Stromal cell of bone marrow (primary cell): ENCODE measurements around the gene GP5.

ENCODE experiments used
- DNase-seq: peaks from one replicate; pipeline ENCODE4 v3.0.0-alpha.2; 2012; ENCODE audit warnings: low read depth

Gene GP5

DNA sequence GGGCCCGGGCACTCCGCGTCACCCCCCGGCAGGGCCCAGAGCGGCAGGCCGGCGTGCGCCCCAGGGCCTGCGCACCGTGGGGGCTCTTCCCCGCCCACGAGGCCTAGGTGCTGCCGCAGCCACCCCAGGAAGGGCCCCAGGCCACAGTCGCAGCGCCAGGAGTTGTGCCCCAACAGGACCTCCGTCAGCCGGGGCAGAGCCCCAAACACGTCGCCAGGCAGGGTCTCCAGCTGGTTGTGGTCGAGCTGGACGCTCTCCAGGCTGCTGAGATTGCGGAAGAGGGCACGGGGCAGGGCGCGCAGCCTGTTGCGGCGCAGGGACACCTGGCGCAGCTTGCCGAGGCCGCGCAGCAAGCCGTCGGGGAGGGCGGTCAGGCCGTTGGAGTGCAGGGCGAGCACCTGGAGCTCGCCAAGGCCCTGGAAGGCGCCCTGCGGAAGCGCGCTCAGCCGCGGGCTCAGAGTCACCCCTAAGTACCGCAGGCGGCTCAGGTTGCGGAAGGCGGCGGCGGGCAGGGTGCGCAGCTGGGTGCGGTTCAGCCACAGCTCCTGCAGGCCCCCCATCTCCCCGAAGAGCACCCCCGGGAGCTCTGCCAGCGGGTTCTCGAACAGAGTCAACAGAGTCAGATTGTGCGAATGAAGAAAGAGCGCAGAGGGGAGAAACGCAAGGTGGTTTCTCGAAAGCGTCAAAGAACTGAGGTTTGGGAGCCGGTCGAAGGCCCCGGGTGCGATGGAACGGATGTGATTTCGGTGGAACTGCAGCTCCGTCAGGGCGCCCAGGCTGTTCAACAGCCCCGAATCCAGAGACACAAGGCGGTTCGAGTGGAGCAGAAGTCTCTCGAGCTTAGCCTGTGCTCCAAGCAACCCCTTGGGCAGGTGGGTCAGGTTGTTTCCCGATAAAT, 2.0 kb downstream of the GP5 start:
- no peak for DNase-seq

DNA sequence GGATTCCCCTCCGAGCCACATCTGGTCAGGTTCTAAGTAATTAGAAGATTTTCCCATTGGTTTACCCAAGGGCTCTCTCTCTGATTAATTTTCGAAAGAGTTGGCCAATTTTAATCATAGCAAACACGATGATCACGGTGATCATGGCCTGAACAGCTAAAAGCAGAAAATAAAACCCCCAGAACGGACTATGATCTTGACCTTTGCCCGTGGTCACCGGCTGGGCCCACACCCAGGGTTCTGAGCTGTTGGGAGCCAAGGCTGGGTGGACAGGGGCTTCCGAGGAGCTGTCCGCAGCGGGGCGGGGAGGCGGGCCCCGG, 2.6 kb downstream of the GP5 start:
- no peak for DNase-seq

DNA sequence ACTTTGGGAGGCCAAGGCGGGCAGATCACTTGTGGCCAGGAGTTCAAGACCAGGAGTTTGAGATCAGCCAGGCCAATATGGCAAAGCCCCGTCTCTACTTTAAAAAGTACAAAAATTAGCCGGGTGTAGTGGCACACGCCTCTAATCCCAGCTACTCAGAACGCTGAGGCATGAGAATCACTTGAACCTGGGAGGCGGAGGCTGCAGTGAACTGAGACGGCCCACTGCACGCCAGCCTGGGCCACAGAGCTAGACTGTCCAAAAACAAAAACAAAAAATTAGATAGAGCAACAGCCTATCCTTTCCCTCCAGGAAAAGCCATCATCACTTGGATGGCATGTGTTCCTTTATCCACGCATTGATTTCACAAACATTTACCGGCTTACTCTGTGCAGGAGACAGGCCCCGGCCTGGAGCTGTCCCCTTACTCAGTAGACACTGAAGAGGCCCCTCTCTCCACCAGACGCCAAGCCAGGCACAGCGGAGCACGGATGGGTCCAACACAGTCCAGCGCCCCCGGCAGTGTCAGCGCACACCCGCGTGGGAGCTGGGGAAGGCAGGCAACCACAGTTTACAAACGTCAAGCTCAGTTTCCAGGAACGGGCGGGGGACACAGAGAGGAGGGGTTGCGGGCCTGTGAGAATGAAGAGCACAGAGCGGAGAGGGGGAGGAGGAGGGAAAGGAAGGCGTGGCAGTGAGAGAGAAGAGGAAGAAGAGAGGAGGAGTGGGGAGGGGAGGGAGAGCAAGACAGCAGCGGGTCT, 3.1 kb downstream of the GP5 start:
- DNase-seq: no peak

DNA sequence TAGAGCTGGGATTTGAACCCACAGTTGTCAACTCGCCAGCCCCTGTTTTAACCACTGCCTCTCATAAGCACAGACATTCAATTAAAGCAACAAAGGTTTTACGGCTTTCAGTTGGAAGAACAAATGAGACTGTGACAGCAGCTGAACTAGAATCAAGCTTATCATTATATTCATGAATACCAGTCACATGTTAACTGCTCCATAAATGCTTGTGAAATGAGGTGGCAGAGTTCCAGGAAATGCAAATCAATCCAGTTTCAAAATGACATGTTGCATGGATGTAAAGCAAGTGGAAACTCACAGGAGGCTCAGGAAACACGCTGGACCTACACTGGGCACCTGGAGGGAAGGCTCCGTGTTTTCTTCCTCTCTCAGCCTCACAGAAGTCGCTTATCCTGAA, 3.9 kb downstream of the GP5 start:
- DNase-seq: no peak

DNA sequence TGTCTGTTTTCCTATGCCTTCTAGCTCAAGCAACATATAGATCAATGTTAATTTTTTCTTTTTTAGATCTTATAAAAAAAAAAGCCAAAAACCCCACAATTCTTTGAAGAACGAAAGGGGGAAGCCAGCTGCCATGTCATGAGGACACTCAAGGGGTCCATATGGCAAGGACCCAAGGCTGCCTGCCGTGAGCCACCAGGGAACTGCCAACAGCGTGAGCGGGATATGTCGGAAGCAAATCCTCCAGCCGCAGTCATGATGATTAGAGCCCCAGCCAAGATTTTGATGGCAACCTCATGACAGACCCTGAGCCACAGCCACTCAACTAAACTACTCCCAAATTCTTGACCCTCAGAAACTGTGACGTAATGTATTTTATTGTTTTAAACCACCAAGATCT, 6.5 kb downstream of the GP5 start:
- no peak for DNase-seq

DNA sequence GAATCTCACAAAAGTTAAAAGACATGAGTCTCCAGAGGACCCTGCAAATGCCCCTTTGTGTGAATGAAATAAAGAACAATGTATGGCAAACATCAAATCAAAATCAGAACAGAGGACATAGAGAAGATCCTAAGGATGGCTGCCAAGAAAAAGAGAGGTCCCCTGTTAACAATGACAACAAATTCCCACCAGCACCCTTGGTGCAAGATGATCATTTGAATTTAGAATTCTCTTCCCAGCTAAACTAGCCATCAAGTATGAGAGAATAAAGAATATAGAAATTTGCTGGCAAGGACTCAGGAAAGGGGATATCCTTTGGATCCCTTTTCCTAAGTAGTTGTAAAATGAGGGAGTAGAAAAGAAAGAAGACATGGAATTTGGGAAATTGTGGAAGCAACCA, 8.2 kb downstream of the GP5 start:
- no peak for DNase-seq

DNA sequence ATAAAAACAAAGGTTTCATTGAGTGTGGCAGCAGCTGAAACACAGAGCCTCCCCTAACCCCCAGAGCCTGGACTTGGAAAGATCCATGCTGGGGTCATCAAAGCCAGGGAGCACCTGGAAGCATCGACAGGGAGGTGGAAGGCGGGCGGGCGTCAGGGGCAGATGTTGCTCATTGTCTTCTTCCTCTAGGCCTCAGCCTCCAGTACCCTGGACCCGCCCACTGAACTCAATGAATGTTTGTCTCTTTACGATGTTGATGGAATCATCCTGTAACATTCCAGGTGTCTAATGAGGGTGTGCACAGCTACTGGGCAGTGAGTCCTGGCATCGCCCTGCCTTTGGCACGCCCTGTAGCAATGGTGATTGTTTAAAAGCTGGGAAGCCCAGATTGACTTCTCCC, 9.8 kb downstream of the GP5 start:
- DNase-seq: no peak

DNA sequence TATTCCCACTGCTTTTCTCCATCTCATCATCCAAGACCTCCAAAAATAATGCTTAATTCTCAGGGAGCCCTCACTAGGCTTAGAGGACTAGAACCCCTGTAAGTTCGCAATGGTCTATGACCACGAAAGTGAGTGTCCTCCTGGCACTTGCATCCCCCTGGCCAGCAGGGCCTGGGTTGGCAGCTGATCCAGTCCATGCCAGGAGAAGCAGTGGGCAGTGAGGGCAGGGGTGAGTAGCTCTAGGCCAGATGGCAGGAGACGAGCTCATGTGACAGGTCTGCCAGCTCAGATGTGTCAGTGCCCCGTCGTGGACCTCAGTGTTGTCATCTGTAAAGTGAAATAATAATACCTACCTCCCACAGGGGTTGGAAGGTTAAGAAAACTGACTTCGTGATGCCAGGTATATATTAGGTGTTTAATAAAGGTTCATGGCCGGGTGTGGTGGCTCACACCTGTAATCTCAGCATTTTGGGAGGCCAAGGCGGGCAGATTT, 11.1 kb downstream of the GP5 start:
- DNase-seq: no peak

DNA sequence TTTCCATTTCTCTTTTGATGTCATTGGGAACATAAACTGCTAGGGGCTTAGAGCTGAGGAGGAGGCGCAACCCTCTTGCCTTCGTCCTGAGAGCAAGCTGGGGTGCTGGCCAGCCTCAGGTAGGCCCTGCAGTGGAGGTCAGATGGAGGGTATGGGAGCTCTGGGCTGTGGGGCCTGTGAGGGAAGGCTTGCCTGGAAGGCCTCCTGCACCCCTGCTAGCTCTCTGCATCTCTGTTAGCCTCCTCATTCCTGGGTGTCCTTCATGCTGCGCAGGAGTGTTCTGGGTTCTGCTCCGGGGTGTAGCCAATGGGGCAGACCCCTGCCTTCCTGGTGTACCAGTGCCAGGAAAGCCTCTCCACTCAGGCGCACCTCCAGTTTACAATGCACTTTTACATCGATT, 11.8 kb downstream of the GP5 start:
- no peak for DNase-seq

DNA sequence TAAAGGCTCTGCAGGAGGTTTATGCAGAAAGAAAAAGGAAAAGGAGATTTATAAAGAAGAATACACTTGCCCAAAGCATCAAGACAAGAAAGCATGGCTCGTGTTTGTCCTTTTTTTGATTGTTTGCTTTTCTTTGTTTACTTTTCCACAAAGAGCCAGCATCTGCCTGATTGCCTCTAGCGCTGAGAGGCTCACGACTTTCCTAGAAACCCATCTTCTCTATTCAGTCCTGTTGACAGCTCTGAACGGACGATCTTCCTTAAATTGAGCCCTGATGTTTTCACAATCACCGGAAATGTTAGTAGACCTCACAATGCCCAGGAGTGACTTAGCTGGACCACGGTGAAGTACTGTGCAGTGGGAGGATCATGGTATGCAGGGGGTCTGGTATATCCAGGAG, 12.4 kb downstream of the GP5 start:
- DNase-seq: no peak

DNA sequence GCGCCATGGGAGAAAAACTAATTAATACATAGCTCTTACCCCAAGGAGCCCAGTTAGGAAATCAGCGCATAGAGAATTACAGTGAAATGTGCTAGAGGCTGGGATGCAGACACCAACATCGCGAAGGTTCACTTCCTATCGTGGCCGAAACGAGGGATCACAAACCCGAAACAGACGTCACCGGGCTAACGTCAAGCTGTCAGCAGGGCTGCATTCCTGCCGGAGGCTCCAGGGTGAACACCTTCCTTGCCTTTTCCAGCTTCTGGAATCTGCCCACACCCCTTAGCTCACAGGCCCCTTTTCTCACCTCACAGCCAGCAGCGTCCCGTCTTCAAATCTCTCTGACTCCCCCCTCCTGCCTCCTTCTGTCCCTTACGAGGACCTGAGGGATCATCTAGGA, 13.0 kb downstream of the GP5 start:
- no peak for DNase-seq

DNA sequence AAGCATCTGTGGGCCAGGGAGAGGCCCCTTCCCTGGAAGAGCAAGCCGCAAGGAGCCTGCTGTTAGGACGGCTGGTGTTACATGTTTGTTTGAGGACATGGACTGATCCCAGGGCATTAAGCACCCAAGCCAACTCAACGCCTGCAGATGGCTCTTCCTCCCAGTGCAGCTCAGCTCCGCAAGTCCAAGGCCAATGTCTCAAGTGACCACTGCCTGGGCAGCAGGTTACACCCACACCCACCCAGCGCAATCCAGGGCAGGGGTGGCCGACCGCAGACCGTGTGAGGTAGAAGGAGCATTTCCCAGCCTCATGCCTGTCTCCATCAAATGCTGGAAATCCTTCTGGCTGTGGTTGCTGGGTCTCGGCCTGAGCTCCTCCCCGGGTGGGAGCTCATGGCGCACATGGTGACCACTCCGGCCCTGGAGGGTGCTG, 14.5 kb downstream of the GP5 start:
- no peak for DNase-seq

DNA sequence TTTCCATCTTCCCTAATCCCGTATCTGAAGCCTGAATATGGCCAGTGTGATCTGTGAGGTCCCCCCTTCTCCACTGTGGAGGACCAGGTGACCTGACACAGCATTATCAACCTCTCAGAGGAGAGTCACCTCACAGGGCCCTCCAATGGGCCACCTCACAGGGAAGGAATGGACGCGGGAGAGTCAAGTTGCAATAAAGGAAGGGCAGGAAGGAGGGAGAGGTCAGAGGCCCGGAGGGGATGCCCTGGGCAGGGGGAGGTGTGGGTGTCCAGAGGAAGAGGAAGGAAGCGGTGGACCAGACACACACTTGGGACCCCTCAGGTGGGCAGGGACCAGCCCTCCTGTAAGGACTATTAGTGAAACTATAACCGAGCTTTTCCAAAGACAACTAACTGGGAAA, 14.9 kb downstream of the GP5 start:
- DNase-seq: no peak

DNA sequence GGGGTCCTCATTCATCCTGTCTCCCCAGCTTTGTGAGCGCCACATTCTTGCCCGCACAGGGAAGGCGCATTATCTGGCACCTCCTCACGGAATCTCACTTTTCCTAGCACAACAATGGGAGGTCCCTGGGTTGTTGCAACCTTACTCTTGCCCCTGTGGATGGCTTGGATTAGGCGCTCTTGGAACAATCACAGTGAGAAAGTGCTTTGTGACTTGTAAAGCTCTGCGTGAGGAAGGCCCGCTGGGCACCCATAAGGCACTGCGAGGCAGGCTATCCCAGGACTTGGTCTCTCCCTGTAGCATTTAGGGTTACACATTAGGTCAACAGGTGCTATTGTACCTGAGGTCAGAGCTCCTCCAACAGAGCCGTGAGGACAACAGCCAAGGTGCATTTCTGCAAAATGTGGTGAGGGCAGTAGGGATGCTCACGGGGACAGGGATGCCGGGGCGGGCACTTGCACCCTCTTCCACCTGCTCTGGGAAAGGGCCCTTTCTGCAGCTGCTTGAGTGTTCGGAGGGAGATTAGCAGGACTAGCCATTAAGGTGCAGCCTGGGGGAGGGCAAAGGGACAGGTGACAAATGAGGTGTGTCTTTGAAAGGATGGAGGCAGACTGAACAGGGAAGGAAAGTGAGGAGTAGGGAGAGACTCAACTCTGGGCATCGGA, 15.7 kb downstream of the GP5 start:
- no peak for DNase-seq

DNA sequence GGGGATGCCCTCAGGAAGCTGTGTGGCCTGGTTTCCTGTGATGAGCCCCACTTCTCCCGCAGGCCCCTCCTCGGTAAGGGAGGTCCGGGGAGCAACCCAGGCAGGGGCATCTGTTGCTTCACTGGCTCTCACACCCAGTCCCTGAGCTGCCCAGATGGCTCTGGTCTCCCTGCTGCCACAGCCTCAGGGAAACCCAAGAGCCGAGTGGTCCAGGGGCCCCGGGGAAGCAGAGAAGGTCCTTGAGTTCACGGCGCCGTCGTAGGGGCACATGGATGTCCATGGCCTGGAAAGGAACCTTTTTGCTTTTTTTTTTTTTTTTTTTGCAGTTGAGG, 16.2 kb downstream of the GP5 start:
- no peak for DNase-seq

DNA sequence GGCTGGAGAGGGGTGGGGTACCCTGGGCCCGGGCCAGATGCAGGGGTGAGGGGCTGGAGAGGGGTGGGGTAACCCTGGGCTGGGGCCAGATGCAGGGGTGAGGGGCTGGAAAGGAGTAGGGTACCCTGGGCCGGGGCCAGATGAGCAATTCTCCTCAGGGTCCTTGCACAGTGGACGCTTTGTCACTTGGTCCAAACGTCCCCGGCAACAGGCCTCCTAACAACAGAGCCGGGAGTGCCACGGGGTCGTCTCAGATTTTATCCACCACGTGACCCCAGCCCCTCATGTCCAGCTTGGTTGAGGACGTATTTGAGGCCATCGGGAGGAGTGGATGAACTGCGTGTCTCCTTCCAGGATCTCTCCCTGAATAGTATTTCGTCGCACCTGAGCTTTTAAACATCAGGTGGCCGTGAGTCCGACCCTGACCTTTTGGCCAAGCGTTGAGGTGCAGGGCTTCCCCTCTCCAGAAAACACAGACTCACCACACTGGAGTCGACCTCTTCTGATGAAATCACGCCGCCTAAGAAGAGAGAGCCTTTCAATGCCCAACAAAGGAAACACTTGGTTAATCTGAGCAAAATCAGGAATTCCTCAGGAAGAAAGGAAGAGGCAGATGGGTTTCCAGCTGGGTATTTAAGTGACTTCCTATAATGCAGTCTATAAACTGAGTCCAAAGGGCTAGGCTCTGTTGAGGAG, 16.7 kb downstream of the GP5 start:
- no peak for DNase-seq

DNA sequence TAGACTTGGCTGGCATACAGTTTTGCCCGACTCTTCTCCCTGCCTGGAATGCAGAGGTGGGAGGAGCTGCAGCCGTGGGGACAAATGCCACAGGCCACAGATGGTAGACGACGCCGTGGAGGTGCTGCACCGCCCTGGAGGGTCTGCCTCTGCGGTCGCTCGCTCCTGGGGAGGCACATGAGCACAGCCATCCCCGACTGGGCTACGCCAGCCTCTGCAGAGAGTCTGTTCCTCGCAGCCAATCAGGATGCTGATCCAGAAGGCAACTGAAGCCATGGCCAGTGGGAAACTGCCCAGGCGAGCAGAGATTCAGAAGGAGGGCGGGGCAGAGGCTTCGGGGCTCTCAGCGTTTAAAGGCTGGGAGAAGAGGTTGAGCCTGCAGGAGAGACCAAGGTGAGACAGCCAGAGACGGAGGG, 17.6 kb downstream of the GP5 start:
- DNase-seq: no peak

DNA sequence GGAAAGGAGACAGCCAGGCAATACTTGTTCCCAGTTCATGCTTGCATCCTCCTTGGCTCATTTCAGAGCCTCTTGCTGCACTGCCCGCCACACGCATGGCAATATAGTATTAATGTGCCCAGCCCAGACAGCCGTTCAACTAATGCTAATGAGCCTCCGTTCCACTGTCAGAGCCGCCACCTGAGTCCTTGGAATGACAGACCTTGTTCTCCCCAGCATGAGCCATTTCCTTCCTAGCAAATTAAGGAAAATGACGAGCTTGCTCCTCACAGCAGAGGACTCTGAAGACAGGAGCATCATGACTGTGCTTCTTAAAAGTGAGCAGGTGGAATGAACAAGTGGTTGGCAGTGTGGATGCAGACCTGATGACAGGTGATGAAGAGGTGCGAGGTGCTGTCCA, 18.7 kb downstream of the GP5 start:
- no peak for DNase-seq

DNA sequence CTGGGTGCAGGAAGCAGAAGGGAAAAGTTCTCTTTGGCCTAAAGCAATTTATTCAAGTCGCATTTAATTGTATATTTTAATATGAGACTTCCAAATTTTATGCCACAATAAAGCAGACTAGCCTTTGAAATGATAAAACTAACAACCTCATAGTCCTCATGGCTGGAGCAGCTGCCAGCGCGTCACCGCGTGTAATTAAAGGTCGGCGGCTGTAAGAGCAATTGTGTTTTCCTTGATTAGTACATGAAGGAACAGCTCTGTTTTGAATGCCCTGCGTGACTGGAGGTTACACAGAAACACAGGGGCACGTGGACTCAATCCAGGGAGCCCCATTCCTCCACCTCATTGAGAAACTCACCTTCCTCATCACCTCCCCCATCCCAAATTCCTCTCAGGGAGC, 19.4 kb downstream of the GP5 start:
- no peak for DNase-seq

DNA sequence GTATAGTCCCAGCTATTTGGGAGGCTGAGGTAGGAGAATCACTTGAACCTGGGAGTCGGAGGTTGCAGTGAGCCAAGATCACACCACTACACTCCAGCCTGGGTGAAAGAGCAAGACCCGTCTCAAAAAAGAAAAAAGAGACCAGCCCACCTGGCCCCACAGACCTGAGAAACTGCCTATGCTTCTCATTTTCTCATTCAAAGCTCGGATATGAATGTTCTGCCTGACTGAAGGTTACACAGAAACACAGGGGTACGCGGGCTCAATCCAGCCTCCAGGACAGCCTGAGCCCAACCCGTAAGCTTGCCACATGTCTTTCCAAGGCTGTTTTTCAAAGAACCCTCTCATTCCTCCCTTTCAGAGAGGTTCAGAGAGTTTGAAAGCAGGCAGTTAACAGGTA, 19.8 kb downstream of the GP5 start:
- DNase-seq: no peak

DNA sequence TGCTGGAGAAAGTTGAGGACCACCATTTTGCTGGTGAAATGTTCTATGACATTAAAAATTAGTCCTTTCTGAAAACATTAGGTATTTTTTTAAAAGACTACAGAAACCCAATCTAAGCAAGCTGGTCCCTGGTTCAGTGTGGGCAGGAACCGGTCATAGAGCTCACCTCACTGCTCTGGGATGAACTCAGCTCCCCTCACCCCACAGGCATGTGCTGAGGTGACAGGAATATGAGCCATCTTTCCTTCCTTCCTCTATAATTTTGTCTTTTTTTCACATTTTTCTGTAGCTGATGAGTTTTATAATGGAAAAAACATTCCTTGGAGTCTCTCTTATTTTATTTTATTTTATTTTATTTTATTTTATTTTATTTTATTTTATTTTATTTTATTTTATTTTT, 21.4 kb downstream of the GP5 start:
- DNase-seq: no peak

DNA sequence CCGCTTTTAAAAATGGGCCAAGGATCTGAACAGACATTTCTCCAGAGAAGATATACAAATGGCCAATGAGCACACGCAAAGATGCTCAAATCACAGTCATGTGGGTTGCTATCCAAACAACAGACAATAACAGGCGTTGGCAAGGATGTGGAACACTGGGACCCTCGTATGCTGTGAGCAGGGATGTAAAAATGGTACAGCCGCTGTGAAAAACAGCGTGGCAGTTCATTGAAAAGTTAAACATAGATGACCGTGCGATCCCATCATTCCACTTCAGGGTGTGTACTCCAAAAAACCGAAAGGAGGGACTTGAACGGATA, 22.9 kb downstream of the GP5 start:
- DNase-seq: no peak
